Measurements from ENCODE around the gene SCN1B. TPM values are rescaled to one million over a fixed set of nuclear protein-coding genes. Genes with fewer than 3 reads are reported as not detected.

SCN1B gene
- polyA plus RNA-seq, 1 donor from 2014 or later = 1.5 TPM

DNA sequence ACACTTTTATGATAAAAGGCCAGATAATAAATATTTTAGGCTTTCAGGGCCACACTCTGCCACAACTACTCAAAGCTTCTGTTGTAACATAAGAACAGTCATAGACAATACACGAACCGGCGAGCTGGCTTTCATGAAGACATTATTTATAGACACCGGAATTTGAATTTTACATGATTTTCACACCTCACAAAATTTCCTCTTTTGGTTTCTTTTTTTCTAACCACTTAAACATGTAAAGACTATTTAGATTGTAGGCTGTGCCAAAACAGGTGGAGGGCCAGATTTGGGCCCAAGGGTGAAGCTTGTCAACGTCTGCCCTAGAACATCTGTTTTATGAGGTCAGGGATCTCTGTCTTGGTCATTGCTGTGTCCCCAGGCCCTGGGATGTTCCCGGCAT lies 55.7 kb downstream of the SCN1B start:
- TF ChIP-seq EP300 (conservative IDR thresholded peaks at IDR 0.05; ENCODE audit: poor library complexity, severe bottlenecking) = no peak
- TF ChIP-seq EZH2 (IDR thresholded peaks at IDR 0.05; ENCODE audit: borderline replicate concordance, insufficient read depth, low read length, poor library complexity, severe bottlenecking) = no peak
- TF ChIP-seq POLR2AphosphoS5 (IDR thresholded peaks at IDR 0.05) = no peak
- TF ChIP-seq MXI1 (conservative IDR thresholded peaks at IDR 0.05; ENCODE audit: poor library complexity, severe bottlenecking) = no peak
- TF ChIP-seq, protein P1, sequence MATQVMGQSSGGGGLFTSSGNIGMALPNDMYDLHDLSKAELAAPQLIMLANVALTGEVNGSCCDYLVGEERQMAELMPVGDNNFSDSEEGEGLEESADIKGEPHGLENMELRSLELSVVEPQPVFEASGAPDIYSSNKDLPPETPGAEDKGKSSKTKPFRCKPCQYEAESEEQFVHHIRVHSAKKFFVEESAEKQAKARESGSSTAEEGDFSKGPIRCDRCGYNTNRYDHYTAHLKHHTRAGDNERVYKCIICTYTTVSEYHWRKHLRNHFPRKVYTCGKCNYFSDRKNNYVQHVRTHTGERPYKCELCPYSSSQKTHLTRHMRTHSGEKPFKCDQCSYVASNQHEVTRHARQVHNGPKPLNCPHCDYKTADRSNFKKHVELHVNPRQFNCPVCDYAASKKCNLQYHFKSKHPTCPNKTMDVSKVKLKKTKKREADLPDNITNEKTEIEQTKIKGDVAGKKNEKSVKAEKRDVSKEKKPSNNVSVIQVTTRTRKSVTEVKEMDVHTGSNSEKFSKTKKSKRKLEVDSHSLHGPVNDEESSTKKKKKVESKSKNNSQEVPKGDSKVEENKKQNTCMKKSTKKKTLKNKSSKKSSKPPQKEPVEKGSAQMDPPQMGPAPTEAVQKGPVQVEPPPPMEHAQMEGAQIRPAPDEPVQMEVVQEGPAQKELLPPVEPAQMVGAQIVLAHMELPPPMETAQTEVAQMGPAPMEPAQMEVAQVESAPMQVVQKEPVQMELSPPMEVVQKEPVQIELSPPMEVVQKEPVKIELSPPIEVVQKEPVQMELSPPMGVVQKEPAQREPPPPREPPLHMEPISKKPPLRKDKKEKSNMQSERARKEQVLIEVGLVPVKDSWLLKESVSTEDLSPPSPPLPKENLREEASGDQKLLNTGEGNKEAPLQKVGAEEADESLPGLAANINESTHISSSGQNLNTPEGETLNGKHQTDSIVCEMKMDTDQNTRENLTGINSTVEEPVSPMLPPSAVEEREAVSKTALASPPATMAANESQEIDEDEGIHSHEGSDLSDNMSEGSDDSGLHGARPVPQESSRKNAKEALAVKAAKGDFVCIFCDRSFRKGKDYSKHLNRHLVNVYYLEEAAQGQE (IDR thresholded peaks at IDR 0.05; ENCODE audit: borderline replicate concordance) = no peak
- TF ChIP-seq TAF1 (IDR thresholded peaks at IDR 0.05; ENCODE audit: low read depth) = no peak
- TF ChIP-seq SMC3 (conservative IDR thresholded peaks at IDR 0.05; ENCODE audit: poor library complexity) = no peak
- TF ChIP-seq, protein P2, sequence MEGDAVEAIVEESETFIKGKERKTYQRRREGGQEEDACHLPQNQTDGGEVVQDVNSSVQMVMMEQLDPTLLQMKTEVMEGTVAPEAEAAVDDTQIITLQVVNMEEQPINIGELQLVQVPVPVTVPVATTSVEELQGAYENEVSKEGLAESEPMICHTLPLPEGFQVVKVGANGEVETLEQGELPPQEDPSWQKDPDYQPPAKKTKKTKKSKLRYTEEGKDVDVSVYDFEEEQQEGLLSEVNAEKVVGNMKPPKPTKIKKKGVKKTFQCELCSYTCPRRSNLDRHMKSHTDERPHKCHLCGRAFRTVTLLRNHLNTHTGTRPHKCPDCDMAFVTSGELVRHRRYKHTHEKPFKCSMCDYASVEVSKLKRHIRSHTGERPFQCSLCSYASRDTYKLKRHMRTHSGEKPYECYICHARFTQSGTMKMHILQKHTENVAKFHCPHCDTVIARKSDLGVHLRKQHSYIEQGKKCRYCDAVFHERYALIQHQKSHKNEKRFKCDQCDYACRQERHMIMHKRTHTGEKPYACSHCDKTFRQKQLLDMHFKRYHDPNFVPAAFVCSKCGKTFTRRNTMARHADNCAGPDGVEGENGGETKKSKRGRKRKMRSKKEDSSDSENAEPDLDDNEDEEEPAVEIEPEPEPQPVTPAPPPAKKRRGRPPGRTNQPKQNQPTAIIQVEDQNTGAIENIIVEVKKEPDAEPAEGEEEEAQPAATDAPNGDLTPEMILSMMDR (IDR thresholded peaks at IDR 0.05; ENCODE audit: poor library complexity, severe bottlenecking) = no peak
- TF ChIP-seq RAD21 (conservative IDR thresholded peaks at IDR 0.05) = no peak
- no peak overlapping the region for H3K4me3 ChIP-seq (ENCODE audit: low read length)
- no peaks in the 10 kb centered on the region for H3K79me2 ChIP-seq (replicated peaks; ENCODE audit: insufficient read depth, low read length)
- H3K36me3 ChIP-seq (ENCODE audit: insufficient read depth, low read length) = no peaks in the 10 kb centered on the region
- H3K27me3 ChIP-seq (ENCODE audit: insufficient read depth, low read depth, low read length) = no peaks in the 10 kb centered on the region
- no peak overlapping the region for H2AFZ ChIP-seq (ENCODE audit: low read depth, low read length)
- H3K27ac ChIP-seq (ENCODE audit: low read length) = no peak overlapping the region
- H3K9ac ChIP-seq (ENCODE audit: low read length) = no peak overlapping the region
- no peaks in the 10 kb centered on the region for H3K9me2 ChIP-seq (ENCODE audit: insufficient read depth, low read length)
- no peaks in the 10 kb centered on the region for H4K20me1 ChIP-seq (ENCODE audit: insufficient read depth)
- no peaks in the 10 kb centered on the region for H3K9me3 ChIP-seq (ENCODE audit: low read length)
- H3K4me2 ChIP-seq (ENCODE audit: low read length) = no peak overlapping the region
- no peaks in the 10 kb centered on the region for H3F3A ChIP-seq (ENCODE audit: insufficient read depth, low read length, poor library complexity, severe bottlenecking)

DNA sequence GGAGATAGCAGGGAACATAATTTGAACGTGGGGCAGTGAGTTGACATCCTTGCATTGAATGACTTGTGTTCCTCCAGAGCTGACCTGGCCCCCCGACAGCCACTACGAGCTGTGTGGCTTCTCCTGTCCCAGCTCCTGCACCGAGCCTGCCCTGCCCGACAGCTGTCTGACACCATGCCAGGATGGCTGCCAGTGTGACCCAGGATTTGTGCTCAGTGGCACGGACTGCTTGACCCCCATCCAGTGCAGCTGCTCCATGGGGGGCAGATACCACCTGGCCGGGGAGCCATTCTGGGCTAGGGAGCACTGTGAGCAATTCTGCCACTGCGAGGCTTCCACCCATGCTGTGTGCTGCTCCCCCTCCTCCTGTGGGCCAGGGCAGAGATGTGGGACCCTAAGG lies 56.2 kb downstream of the SCN1B start:
- Histone ChIP-seq H3K4me3 (ENCODE audit: low read length) (no peak overlapping the region), H3K27ac (ENCODE audit: low read length) (no peak overlapping the region), H3K9ac (ENCODE audit: low read length) (no peak overlapping the region), H3K9me3 (ENCODE audit: low read length) (no peaks in the 10 kb centered on the region), H3K27me3 (ENCODE audit: insufficient read depth, low read depth, low read length) (no peaks in the 10 kb centered on the region), H3K4me2 (ENCODE audit: low read length) (no peak overlapping the region), H2AFZ (ENCODE audit: low read depth, low read length) (no peak overlapping the region), H3K79me2 (replicated peaks; ENCODE audit: insufficient read depth, low read length) (no peaks in the 10 kb centered on the region), H3F3A (ENCODE audit: insufficient read depth, low read length, poor library complexity, severe bottlenecking) (no peaks in the 10 kb centered on the region), H4K20me1 (ENCODE audit: insufficient read depth) (no peaks in the 10 kb centered on the region), H3K9me2 (ENCODE audit: insufficient read depth, low read length) (no peaks in the 10 kb centered on the region), H3K36me3 (ENCODE audit: insufficient read depth, low read length) (no peaks in the 10 kb centered on the region)
- TF ChIP-seq, protein P1 (IDR thresholded peaks at IDR 0.05; ENCODE audit: borderline replicate concordance) = no peak
- TF ChIP-seq, protein P2 (IDR thresholded peaks at IDR 0.05; ENCODE audit: poor library complexity, severe bottlenecking) = no peak
- TF ChIP-seq POLR2AphosphoS5 (IDR thresholded peaks at IDR 0.05) (no peak), EZH2 (IDR thresholded peaks at IDR 0.05; ENCODE audit: borderline replicate concordance, insufficient read depth, low read length, poor library complexity, severe bottlenecking) (no peak), EP300 (conservative IDR thresholded peaks at IDR 0.05; ENCODE audit: poor library complexity, severe bottlenecking) (no peak), RAD21 (conservative IDR thresholded peaks at IDR 0.05) (no peak), SMC3 (conservative IDR thresholded peaks at IDR 0.05; ENCODE audit: poor library complexity) (no peak), TAF1 (IDR thresholded peaks at IDR 0.05; ENCODE audit: low read depth) (no peak), MXI1 (conservative IDR thresholded peaks at IDR 0.05; ENCODE audit: poor library complexity, severe bottlenecking) (no peak)

Measured in neural cell (in vitro differentiated cells).